ENCODE data around the gene CTCF. TPM values are rescaled to one million over a fixed set of nuclear protein-coding genes. Genes with fewer than 3 reads are reported as not detected.
"Not testable (repeated sequence)": the region's sequence is repeated elsewhere in the genome, so short reads cannot be mapped to it uniquely, and the experiment has no call there.

Gene CTCF, protein sequence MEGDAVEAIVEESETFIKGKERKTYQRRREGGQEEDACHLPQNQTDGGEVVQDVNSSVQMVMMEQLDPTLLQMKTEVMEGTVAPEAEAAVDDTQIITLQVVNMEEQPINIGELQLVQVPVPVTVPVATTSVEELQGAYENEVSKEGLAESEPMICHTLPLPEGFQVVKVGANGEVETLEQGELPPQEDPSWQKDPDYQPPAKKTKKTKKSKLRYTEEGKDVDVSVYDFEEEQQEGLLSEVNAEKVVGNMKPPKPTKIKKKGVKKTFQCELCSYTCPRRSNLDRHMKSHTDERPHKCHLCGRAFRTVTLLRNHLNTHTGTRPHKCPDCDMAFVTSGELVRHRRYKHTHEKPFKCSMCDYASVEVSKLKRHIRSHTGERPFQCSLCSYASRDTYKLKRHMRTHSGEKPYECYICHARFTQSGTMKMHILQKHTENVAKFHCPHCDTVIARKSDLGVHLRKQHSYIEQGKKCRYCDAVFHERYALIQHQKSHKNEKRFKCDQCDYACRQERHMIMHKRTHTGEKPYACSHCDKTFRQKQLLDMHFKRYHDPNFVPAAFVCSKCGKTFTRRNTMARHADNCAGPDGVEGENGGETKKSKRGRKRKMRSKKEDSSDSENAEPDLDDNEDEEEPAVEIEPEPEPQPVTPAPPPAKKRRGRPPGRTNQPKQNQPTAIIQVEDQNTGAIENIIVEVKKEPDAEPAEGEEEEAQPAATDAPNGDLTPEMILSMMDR
- total RNA-seq, result 10 to 100 TPM; 24.2 to 42.9 (median 28.2) TPM

DNA sequence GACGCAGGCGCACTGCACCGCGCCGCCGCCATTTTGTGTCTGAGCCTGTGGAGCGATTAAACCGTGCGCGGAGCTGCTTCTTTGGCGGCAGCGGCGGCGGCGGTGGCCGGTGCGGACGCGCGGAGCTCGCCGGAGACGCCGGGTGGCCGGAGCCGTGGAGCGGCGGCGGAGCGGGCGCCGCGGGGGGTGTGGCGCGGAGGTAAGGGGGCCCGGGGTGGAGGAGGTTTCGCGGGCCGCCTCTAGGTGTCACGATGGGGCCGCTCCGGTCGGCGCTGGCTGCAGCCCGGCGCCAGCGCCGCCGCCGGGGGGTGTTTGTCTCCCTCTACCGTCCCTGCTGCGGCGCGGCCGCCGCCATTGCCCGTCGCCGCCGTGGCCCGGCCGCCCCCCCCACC lies at the start of gene CTCF:
CTCF (plus strand) TSS at position 1 of the 392 bp plus-strand sequence. CDS start 48,307 bp downstream, outside the sequence.
- DNase-seq (ENCODE audit: low spot score), result no peak
- TF ChIP-seq CTCF (IDR thresholded peaks at IDR 0.05), result peak in 1 of 3 donors; percentile 76
- peak; percentile 87 for ATAC-seq (ENCODE audit: low FRiP score)

GRCh38 chr16:67513892-67514291 lies 48.4 kb upstream of the CTCF start:
- DNase-seq (ENCODE audit: low spot score); ATAC-seq (ENCODE audit: low FRiP score): not testable (repeated sequence)

GRCh38 chr16:67514382-67514828 lies 47.9 kb upstream of the CTCF start:
- DNase-seq (ENCODE audit: low spot score) (peak; percentile 88), ATAC-seq (ENCODE audit: low FRiP score) (peak; percentile 55)
- no peak for TF ChIP-seq CTCF (IDR thresholded peaks at IDR 0.05)

DNA sequence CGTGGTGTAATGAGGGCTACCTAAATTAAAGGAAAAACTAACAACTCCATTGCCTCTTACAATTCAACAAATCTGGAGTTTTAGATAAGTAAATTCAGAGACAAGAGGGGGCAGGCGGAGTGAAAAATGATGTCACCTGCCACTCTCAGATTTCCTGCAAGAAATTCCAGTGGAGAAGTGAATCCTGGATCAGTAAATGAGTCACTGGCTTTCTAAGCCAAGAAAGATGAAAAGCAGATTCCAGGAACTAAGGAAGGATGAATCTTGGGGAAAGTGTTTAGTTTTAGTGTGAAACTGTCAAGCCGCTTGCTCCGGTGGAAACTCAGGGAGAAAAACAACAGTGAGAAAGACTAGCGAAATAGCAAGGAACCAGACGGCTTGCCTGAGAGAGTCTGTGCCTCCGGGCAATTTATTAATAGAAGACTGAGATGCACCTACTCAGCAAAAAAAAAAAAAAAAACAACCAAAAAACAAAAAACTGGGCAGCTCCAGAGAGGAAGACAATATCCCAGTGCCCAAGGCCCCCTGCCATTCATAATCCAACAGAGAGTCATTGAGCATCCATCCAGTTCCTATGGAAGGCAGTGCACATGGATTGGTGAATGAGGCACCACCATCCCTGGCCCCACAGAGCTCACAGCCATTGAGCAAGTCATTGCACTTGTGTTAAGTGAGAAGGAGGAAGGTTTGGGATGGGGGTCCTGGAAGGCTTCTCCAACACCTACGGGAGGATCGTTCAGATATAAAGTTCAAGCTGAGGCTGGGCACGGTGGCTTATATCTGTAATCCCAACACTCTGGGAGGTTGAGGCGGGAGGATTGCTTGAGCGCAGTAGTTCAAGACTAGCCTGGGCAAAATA lies 45.8 kb upstream of the CTCF start:
- peak; percentile 8 for ATAC-seq (ENCODE audit: low FRiP score)

DNA sequence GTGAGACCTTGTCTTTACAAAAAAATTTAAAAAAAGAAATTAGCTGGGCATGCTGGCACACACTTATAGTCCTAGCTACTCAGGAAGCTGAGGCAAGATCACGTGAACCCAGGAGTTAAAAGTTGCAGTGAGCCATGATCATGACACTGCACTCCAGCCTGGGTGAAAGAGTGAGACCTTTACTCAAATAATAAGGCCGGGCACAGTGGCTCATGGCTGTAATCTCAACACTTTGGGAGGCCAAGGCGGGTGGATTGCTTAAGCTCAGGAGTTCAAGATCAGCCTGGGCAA lies 45.2 kb upstream of the CTCF start:
- DNase-seq (ENCODE audit: low spot score) (no peak), ATAC-seq (ENCODE audit: low FRiP score) (no peak)
- no peak for TF ChIP-seq CTCF (IDR thresholded peaks at IDR 0.05)

More for the DNA sequence above, 45.8 kb upstream of the CTCF start:
- no peak for DNase-seq (ENCODE audit: low spot score)
- no peak for TF ChIP-seq CTCF (IDR thresholded peaks at IDR 0.05)

- no peak for ATAC-seq (ENCODE audit: low FRiP score)
- no peak for DNase-seq (ENCODE audit: low spot score)
- TF ChIP-seq CTCF (IDR thresholded peaks at IDR 0.05), result no peak
Measured at GRCh38 chr16:67517661-67518423, 44.5 kb upstream of the CTCF start.
